ENCODE data around the gene ODAD4. TPM values are rescaled to one million over a fixed set of nuclear protein-coding genes. Genes with fewer than 3 reads are reported as not detected.

Gene ODAD4
- total RNA-seq, 1 donor from 2014 or later: 4.5 TPM

- H3K4me3 Mint-ChIP-seq: no peak overlapping the region
- no peaks in the 10 kb centered on the region for H3K27me3 Mint-ChIP-seq
- H3K9me3 Mint-ChIP-seq: no peaks in the 10 kb centered on the region
- no peak for TF ChIP-seq CTCF (conservative IDR thresholded peaks at IDR 0.05)
- peaks cover 21% of the 10 kb centered on the region for H3K36me3 Mint-ChIP-seq
- H3K4me1 Mint-ChIP-seq (ENCODE audit: unreplicated experiment): peaks cover 20% of the 10 kb centered on the region
- no peak overlapping the region for H3K27ac Mint-ChIP-seq
- no peak for DNase-seq (ENCODE audit: extremely low spot score, unreplicated experiment)
These were observed 38.4 kb upstream of the ODAD4 start for GRCh38 chr17:41892021-41892376.

DNA sequence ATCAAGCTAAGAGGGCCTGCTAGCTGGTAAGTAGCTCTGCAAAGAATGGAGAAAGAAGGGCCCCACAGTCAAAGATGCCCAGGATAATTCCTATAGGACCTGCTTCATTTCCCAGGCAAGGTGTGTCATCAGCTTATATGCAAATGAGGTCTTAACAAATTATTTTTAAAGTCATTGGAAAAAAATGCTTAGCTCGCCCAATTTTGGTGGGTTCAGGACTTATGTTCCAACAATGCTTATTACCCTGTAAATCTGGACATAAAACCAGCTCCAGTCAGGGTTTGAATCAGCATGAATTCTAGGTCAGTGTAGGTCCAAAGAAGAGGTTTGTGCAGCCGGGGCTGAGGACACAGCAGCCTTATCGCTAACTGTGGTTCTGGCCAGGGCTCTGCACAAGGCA is 37.0 kb upstream of the ODAD4 start:
- H3K4me3 Mint-ChIP-seq: no peak overlapping the region
- H3K27me3 Mint-ChIP-seq: no peaks in the 10 kb centered on the region
- no peak overlapping the region for H3K27ac Mint-ChIP-seq
- H3K36me3 Mint-ChIP-seq: peaks cover 18% of the 10 kb centered on the region
- peaks cover 20% of the 10 kb centered on the region for H3K4me1 Mint-ChIP-seq (ENCODE audit: unreplicated experiment)
- no peaks in the 10 kb centered on the region for H3K9me3 Mint-ChIP-seq
- TF ChIP-seq CTCF (conservative IDR thresholded peaks at IDR 0.05): no peak
- no peak for DNase-seq (ENCODE audit: extremely low spot score, unreplicated experiment)

DNA sequence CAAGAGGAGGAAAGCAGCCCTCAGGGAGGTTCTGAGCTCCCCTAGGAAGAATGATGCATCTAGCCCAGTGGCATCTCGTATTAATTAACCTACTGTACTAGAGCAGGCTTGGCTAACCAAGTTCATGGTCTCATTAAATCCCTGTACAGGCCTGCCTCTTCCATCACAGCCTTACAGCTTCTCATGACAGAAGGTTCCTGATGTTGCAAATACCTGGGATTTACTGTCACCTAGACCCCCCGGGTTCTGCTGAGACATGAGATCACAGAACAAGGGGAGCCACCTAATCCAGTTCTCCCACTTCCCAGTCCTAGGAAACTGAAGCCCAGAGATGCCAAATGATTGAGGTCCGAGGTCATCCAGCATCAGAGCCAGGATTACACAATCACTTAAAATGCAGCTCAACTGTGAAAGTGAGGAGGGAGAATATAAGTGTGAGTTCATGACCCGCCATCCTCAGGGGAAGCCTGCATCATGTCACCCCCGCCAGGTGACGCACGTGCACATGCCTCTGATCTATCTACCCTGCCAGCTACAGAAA is 35.6 kb upstream of the ODAD4 start:
- H3K36me3 Mint-ChIP-seq: peaks cover 22% of the 10 kb centered on the region
- H3K9me3 Mint-ChIP-seq: no peaks in the 10 kb centered on the region
- TF ChIP-seq CTCF (conservative IDR thresholded peaks at IDR 0.05): no peak
- peaks cover 20% of the 10 kb centered on the region for H3K4me1 Mint-ChIP-seq (ENCODE audit: unreplicated experiment)
- peak overlapping the region; percentile 59 for H3K27ac Mint-ChIP-seq
- no peak overlapping the region for H3K4me3 Mint-ChIP-seq
- no peaks in the 10 kb centered on the region for H3K27me3 Mint-ChIP-seq
- DNase-seq (ENCODE audit: extremely low spot score, unreplicated experiment): no peak

GRCh38 chr17:41895617-41896016 is 34.8 kb upstream of the ODAD4 start:
- DNase-seq (ENCODE audit: extremely low spot score, unreplicated experiment): no peak
- peaks cover 20% of the 10 kb centered on the region for H3K36me3 Mint-ChIP-seq
- peaks cover 20% of the 10 kb centered on the region for H3K4me1 Mint-ChIP-seq (ENCODE audit: unreplicated experiment)
- TF ChIP-seq CTCF (conservative IDR thresholded peaks at IDR 0.05): no peak
- peak overlapping the region; percentile 59 for H3K27ac Mint-ChIP-seq
- peak overlapping the region; percentile 28 for H3K4me3 Mint-ChIP-seq
- no peaks in the 10 kb centered on the region for H3K9me3 Mint-ChIP-seq
- H3K27me3 Mint-ChIP-seq: no peaks in the 10 kb centered on the region

- H3K27ac Mint-ChIP-seq: no peak overlapping the region
- DNase-seq (ENCODE audit: extremely low spot score, unreplicated experiment): no peak
- no peak for TF ChIP-seq CTCF (conservative IDR thresholded peaks at IDR 0.05)
- peaks cover 27% of the 10 kb centered on the region for H3K36me3 Mint-ChIP-seq
- no peaks in the 10 kb centered on the region for H3K9me3 Mint-ChIP-seq
- no peak overlapping the region for H3K4me3 Mint-ChIP-seq
- H3K4me1 Mint-ChIP-seq (ENCODE audit: unreplicated experiment): peaks cover 20% of the 10 kb centered on the region
- H3K27me3 Mint-ChIP-seq: no peaks in the 10 kb centered on the region
These were observed 33.7 kb upstream of the ODAD4 start for GRCh38 chr17:41896726-41897125.

- H3K27ac Mint-ChIP-seq: no peak overlapping the region
- no peak overlapping the region for H3K4me3 Mint-ChIP-seq
- peaks cover 26% of the 10 kb centered on the region for H3K36me3 Mint-ChIP-seq
- H3K27me3 Mint-ChIP-seq: no peaks in the 10 kb centered on the region
- no peak for TF ChIP-seq CTCF (conservative IDR thresholded peaks at IDR 0.05)
- H3K4me1 Mint-ChIP-seq (ENCODE audit: unreplicated experiment): peaks cover under 1% of the 10 kb centered on the region
- H3K9me3 Mint-ChIP-seq: no peaks in the 10 kb centered on the region
- no peak for DNase-seq (ENCODE audit: extremely low spot score, unreplicated experiment)
These were observed 28.8 kb upstream of the ODAD4 start for GRCh38 chr17:41901646-41902045.

Data from type B pancreatic cell (in vitro differentiated cells).